ENCODE measurements around the gene NDUFA9.

NDUFA9 gene

DNA sequence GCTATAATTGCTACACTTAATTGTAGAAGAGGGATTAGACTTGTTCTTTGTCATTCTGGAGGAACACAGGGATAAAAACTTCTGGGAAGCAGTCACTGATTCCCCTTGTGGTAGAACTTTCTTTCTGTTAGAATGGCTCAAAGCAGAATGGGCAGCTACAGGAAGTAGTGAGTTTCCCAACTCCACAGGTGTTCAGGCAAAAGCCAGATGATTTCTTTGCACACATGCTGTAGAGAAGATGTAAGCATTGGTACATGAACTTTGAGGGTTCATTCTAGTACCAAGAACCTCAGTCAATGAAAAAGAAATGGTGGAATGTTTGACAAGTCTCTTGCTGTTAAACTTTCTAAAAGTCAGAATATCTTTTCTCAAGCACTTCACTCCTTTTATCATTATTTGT lies 4.3 kb downstream of the NDUFA9 start:
- Mint-ChIP-seq H3K4me1 (ENCODE audit: low read depth) (peaks cover 44% of the 10 kb centered on the region), H3K36me3 (ENCODE audit: low read depth) (peaks cover 45% of the 10 kb centered on the region), H3K4me3 (no peak overlapping the region), H3K27me3 (no peaks in the 10 kb centered on the region), H3K9me3 (no peaks in the 10 kb centered on the region), H3K27ac (no peak overlapping the region)

DNA sequence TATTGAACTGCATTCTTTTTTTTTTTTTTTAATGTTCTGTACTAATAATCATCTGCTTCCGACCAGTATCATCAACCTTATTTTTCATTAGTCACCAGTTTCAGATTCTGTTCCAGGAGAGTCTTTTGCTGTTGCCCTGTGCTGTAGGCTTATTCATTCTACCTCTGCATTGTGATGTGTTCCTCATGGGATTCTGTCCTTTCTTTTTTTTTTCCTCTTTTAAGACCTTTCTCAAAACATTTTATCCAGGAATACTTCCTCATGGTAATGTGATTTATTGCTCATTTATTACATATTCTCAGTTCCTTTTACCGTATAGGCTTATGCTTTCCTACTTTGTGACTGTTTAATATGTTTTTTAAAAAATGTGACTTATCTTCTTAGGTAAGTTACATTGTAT lies 4.8 kb downstream of the NDUFA9 start:
- Mint-ChIP-seq H3K4me1 (ENCODE audit: low read depth) (peaks cover 40% of the 10 kb centered on the region), H3K36me3 (ENCODE audit: low read depth) (peaks cover 45% of the 10 kb centered on the region), H3K4me3 (no peak overlapping the region), H3K9me3 (no peaks in the 10 kb centered on the region), H3K27ac (no peak overlapping the region), H3K27me3 (no peaks in the 10 kb centered on the region)

DNA sequence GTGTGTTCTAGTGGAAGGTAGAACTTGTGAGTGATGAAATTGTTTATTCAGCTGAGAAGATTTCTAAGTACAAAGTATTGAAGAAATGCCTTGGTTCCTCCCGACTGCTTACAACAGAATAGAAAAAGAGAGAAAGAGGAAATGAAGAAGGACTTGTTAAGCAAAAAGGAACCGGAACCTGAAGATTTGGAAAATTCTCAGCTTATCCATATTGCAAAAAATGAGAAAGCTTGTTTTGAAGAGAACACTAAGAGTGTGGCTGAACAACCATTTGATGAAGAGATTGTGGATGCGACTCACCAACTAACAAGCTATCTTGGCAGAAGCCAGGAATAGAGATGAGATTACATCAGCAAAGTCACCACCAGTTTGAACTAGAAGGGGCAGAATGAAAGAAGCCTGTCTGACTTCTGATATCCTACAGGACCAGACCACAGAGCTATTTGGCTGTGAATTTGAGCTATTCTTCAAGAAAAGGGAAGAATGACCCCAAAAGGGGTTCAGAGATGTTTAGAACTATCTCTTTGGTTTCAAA lies 15.1 kb downstream of the NDUFA9 start:
- Mint-ChIP-seq H3K27me3 (no peaks in the 10 kb centered on the region), H3K36me3 (ENCODE audit: low read depth) (peaks cover 27% of the 10 kb centered on the region), H3K4me3 (no peak overlapping the region), H3K9me3 (no peaks in the 10 kb centered on the region), H3K4me1 (ENCODE audit: low read depth) (no peaks in the 10 kb centered on the region), H3K27ac (no peak overlapping the region)

DNA sequence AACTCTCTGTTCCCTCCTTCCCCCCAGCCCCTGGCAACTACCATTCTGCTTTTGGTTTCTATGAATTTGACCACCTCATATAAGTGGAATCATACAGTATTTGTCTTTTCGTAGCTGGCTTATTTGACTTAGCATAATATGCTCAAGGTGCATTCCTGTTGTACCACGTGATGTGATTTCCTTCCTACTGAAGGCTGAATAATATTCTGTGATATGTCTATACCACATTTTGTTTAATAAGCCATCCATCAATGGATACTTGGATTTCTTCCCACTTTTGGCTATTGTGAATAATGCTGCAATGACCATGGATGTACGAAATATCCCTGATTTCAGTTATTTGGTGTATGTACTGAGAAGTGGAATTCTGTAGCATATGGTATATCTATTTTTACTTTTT lies 16.3 kb downstream of the NDUFA9 start:
- Mint-ChIP-seq H3K9me3 (no peaks in the 10 kb centered on the region), H3K4me3 (no peak overlapping the region), H3K36me3 (ENCODE audit: low read depth) (peaks cover 39% of the 10 kb centered on the region), H3K27ac (no peak overlapping the region), H3K27me3 (no peaks in the 10 kb centered on the region), H3K4me1 (ENCODE audit: low read depth) (no peaks in the 10 kb centered on the region)

DNA sequence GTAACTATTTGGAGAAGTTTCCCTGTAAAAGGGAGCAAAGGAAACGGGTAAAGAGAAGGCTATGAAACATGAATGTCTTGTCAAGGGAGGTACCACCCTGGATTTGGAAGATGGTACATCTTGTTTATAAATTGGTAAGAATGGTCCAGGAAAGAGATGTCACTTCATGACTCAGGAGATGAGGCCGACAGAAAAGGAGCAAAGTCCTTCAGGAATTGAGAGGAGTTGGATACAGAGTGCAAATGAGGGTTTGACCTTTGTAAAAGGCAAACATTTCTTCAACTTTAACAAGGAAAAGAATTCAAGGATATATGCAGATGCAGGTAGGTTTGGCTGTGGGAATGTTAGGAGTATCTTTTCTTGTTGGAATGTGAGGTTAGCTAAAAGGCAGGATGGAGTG lies 30.8 kb downstream of the NDUFA9 start:
- Mint-ChIP-seq H3K27ac (no peak overlapping the region), H3K4me1 (ENCODE audit: low read depth) (no peaks in the 10 kb centered on the region), H3K27me3 (no peaks in the 10 kb centered on the region), H3K36me3 (ENCODE audit: low read depth) (peaks cover 56% of the 10 kb centered on the region), H3K9me3 (no peaks in the 10 kb centered on the region), H3K4me3 (no peak overlapping the region)

DNA sequence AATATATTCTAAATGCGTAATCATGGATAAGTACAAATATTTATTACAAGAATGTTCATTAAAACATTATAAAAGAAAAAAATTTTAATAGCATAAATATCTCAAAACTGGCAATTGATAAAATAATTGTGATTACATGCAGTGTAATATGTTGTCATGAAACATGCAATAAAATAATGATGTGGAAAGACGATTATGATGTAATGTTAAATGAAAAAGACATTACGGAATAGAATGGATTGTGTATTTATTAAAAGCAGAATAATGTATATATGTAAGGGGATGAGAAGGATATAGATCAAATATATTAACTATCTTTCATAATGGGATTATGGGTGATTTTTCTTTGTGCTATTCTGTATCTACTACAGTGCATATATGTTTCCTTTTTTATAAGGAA lies 32.8 kb downstream of the NDUFA9 start:
- peaks cover 68% of the 10 kb centered on the region for H3K36me3 Mint-ChIP-seq (ENCODE audit: low read depth)
- H3K4me1 Mint-ChIP-seq (ENCODE audit: low read depth), result no peaks in the 10 kb centered on the region
- H3K27me3 Mint-ChIP-seq, result no peaks in the 10 kb centered on the region

DNA sequence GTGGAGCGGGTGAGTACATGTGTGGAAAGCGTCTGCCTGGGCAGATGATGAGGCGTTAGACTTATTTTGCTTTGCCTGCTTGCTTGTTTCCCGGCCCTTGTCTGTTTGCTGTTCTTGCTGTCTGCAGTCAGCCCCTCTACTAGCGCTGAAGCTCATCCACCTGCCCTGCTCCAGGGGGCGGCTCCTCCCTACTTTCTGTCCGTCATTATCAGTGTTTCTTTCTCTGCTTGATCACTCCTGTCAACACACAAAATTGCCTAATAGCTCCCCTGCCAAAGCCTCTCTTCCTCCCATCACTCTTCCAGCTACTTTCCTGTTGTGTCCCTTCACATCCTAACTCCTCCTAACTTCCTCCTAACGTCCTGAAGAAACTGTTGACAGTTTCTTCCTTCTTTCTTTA lies 36.4 kb downstream of the NDUFA9 start:
- Mint-ChIP-seq H3K36me3 (ENCODE audit: low read depth) (peaks cover 74% of the 10 kb centered on the region), H3K9me3 (no peaks in the 10 kb centered on the region), H3K4me3 (no peak overlapping the region), H3K27ac (no peak overlapping the region), H3K27me3 (no peaks in the 10 kb centered on the region), H3K4me1 (ENCODE audit: low read depth) (no peaks in the 10 kb centered on the region)

More for the DNA sequence above, 32.8 kb downstream of the NDUFA9 start:
- H3K4me3 Mint-ChIP-seq, result no peak overlapping the region
- no peaks in the 10 kb centered on the region for H3K9me3 Mint-ChIP-seq
- H3K27ac Mint-ChIP-seq, result no peak overlapping the region

DNA sequence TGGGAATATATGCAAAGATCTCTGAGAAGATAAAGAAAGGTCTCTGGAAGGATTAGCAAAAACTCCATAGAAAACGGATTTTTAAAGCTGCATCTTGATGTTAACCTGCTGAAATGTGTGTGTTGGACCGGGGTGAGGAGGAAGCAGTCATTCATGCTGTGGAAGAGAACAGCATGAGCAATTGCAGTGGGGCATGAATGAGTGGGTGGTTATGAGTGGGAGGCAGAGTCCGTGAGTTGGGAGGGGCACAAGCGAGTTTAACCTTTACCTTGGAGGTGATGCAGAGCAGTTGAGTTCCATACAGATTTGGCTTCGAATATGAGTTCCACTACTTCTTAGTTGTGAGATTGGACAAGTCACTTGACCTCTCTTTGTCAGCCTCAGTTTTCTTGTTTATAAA lies 41.8 kb downstream of the NDUFA9 start:
- no peak overlapping the region for H3K27ac Mint-ChIP-seq
- no peak overlapping the region for H3K4me3 Mint-ChIP-seq
- H3K36me3 Mint-ChIP-seq (ENCODE audit: low read depth), result peaks cover 63% of the 10 kb centered on the region
- no peaks in the 10 kb centered on the region for H3K4me1 Mint-ChIP-seq (ENCODE audit: low read depth)
- no peaks in the 10 kb centered on the region for H3K27me3 Mint-ChIP-seq
- H3K9me3 Mint-ChIP-seq, result no peaks in the 10 kb centered on the region

All from stimulated activated naive CD8-positive, alpha-beta T cell treated with anti-CD3 and anti-CD28 coated beads, Interleukin-15, Interleukin-2, amounts not matched to agents 100 ng/mL and 50 ng/mL, for 24 hours (primary cell).